Stimulated activated effector memory CD8-positive, alpha-beta T cell treated with anti-CD3 and anti-CD28 coated beads, Interleukin-12 subunit alpha, Interleukin-12 subunit beta, amount 100 ng/mL, for 72 hours (primary cell): Measurements from ENCODE around the gene PRR20G.
"Not testable (repeated sequence)": the region's sequence is repeated elsewhere in the genome, so short reads cannot be mapped to it uniquely, and the experiment has no call there.

Experiments used
- ATAC-seq: fragments of 150-1000 bp; cut with Tn5 transposase; 2 replicates; pipeline ENCODE4 v1.10.0; 2021
- DNase-seq, 2 donors: peaks; one replicate each; pipeline ENCODE4 v3.0.0; 2021 to 2022; ENCODE audit warnings: low spot score in 2 of 2
- H3K27ac Mint-ChIP-seq: one replicate; pipeline ENCODE4 v1.8.0; 2022; ENCODE audit warnings: mild to moderate bottlenecking, mixed read lengths
- H3K36me3 Mint-ChIP-seq: one replicate; pipeline ENCODE4 v1.8.0; 2022; ENCODE audit warnings: mild to moderate bottlenecking, mixed read lengths
- H3K4me1 Mint-ChIP-seq: one replicate; pipeline ENCODE4 v1.8.0; 2022; ENCODE audit warnings: mixed read lengths
- H3K4me3 Mint-ChIP-seq: one replicate; pipeline ENCODE4 v1.8.0; 2022; ENCODE audit warnings: mild to moderate bottlenecking, mixed read lengths
- H3K9me3 Mint-ChIP-seq: one replicate; pipeline ENCODE4 v1.8.0; 2022; ENCODE audit warnings: mixed read lengths

The PRR20G gene

GRCh38 chr3:127287840-127288239 lies at the start of gene PRR20G:
Gene PRR20G, minus strand, starts transcription at chr3:127288046. Its CDS starts 681 bp downstream, at chr3:127287365.
- no peak for DNase-seq
- Mint-ChIP-seq H3K4me3 (no peak within 1 kb of the TSS), H3K4me1 (peaks cover 6% of the 10 kb centered on the region), H3K9me3 (peaks cover 10% of the 10 kb centered on the region), H3K27ac (no peak within 1 kb of the TSS), H3K36me3 (no peaks in the 10 kb centered on the region)
- ATAC-seq = no peak

- DNase-seq (no peak), ATAC-seq (no peak)
- Mint-ChIP-seq H3K4me3 (no peak overlapping the region), H3K36me3 (no peaks in the 10 kb centered on the region), H3K27ac (no peak overlapping the region), H3K9me3 (no peaks in the 10 kb centered on the region), H3K4me1 (no peaks in the 10 kb centered on the region)
Observed at GRCh38 chr3:127337001-127337400, 49.2 kb upstream of the PRR20G start.

GRCh38 chr3:127336101-127336500 lies 48.3 kb upstream of the PRR20G start:
- Mint-ChIP-seq H3K4me1 (no peaks in the 10 kb centered on the region), H3K4me3 (no peak overlapping the region), H3K9me3 (peaks cover 5% of the 10 kb centered on the region), H3K27ac (no peak overlapping the region), H3K36me3 (no peaks in the 10 kb centered on the region)
- ATAC-seq (no peak), DNase-seq (no peak)

GRCh38 chr3:127330385-127330784 lies 42.5 kb upstream of the PRR20G start:
- Mint-ChIP-seq H3K36me3 (no peaks in the 10 kb centered on the region), H3K4me1 (no peaks in the 10 kb centered on the region), H3K27ac (no peak overlapping the region), H3K4me3 (no peak overlapping the region), H3K9me3 (peaks cover 10% of the 10 kb centered on the region)
- DNase-seq (no peak), ATAC-seq (no peak)

- Mint-ChIP-seq H3K9me3 (peaks cover 10% of the 10 kb centered on the region), H3K4me1 (no peaks in the 10 kb centered on the region), H3K36me3 (no peaks in the 10 kb centered on the region), H3K4me3 (no peak overlapping the region), H3K27ac (no peak overlapping the region)
- DNase-seq (no peak), ATAC-seq (no peak)
Observed at GRCh38 chr3:127329631-127330285, 41.9 kb upstream of the PRR20G start.

- Mint-ChIP-seq H3K36me3 (no peaks in the 10 kb centered on the region), H3K4me1 (no peaks in the 10 kb centered on the region), H3K27ac (no peak overlapping the region), H3K4me3 (no peak overlapping the region), H3K9me3 (peaks cover 10% of the 10 kb centered on the region)
- ATAC-seq = no peak
- no peak for DNase-seq
Observed at GRCh38 chr3:127328421-127328820, 40.6 kb upstream of the PRR20G start.

GRCh38 chr3:127326341-127326740 lies 38.5 kb upstream of the PRR20G start:
- ATAC-seq (no peak), DNase-seq (no peak)
- H3K36me3 Mint-ChIP-seq = no peaks in the 10 kb centered on the region
- H3K4me1 Mint-ChIP-seq = no peaks in the 10 kb centered on the region
- H3K4me3 Mint-ChIP-seq = no peak overlapping the region
- H3K27ac Mint-ChIP-seq = no peak overlapping the region
- peaks cover 7% of the 10 kb centered on the region for H3K9me3 Mint-ChIP-seq

- H3K27ac Mint-ChIP-seq = no peak overlapping the region
- no peak overlapping the region for H3K4me3 Mint-ChIP-seq
- H3K4me1 Mint-ChIP-seq = no peaks in the 10 kb centered on the region
- peaks cover 9% of the 10 kb centered on the region for H3K9me3 Mint-ChIP-seq
- H3K36me3 Mint-ChIP-seq = no peaks in the 10 kb centered on the region
- no peak for ATAC-seq
- no peak for DNase-seq
Observed at GRCh38 chr3:127325629-127325961, 37.7 kb upstream of the PRR20G start.

GRCh38 chr3:127324913-127325628 lies 37.2 kb upstream of the PRR20G start:
- DNase-seq (no peak), ATAC-seq (no peak)
- no peaks in the 10 kb centered on the region for H3K36me3 Mint-ChIP-seq

GRCh38 chr3:127324076-127324475 lies 36.2 kb upstream of the PRR20G start:
- Mint-ChIP-seq H3K4me1 (no peaks in the 10 kb centered on the region), H3K36me3 (no peaks in the 10 kb centered on the region), H3K4me3 (no peak overlapping the region), H3K27ac (no peak overlapping the region), H3K9me3 (peaks cover 4% of the 10 kb centered on the region)
- ATAC-seq (peak; percentile 29), DNase-seq (no peak)

More at GRCh38 chr3:127324913-127325628, 37.2 kb upstream of the PRR20G start:
- Mint-ChIP-seq H3K4me3 (no peak overlapping the region), H3K4me1 (no peaks in the 10 kb centered on the region), H3K27ac (no peak overlapping the region), H3K9me3 (peaks cover 4% of the 10 kb centered on the region)

GRCh38 chr3:127323581-127323980 lies 35.7 kb upstream of the PRR20G start:
- ATAC-seq = peak; percentile 31
- Mint-ChIP-seq H3K4me3 (no peak overlapping the region), H3K36me3 (no peaks in the 10 kb centered on the region), H3K27ac (no peak overlapping the region), H3K4me1 (no peaks in the 10 kb centered on the region), H3K9me3 (peaks cover 4% of the 10 kb centered on the region)
- no peak for DNase-seq

- no peak for ATAC-seq
- no peak overlapping the region for H3K4me3 Mint-ChIP-seq
Observed at GRCh38 chr3:127321371-127321770, 33.5 kb upstream of the PRR20G start.

GRCh38 chr3:127320529-127321121 lies 32.8 kb upstream of the PRR20G start:
- Mint-ChIP-seq H3K4me3 (no peak overlapping the region), H3K27ac (no peak overlapping the region)

More at GRCh38 chr3:127321371-127321770, 33.5 kb upstream of the PRR20G start:
- no peak for DNase-seq
- Mint-ChIP-seq H3K9me3 (peaks cover 4% of the 10 kb centered on the region), H3K36me3 (no peaks in the 10 kb centered on the region), H3K27ac (no peak overlapping the region), H3K4me1 (no peaks in the 10 kb centered on the region)

GRCh38 chr3:127316685-127317084 lies 28.8 kb upstream of the PRR20G start:
- H3K36me3 Mint-ChIP-seq = no peaks in the 10 kb centered on the region
- no peak for ATAC-seq
- H3K27ac Mint-ChIP-seq = no peak overlapping the region
- peaks cover 4% of the 10 kb centered on the region for H3K9me3 Mint-ChIP-seq
- no peaks in the 10 kb centered on the region for H3K4me1 Mint-ChIP-seq
- no peak for DNase-seq
- H3K4me3 Mint-ChIP-seq = no peak overlapping the region

More at GRCh38 chr3:127320529-127321121, 32.8 kb upstream of the PRR20G start:
- no peaks in the 10 kb centered on the region for H3K36me3 Mint-ChIP-seq
- DNase-seq (no peak), ATAC-seq (no peak)
- H3K4me1 Mint-ChIP-seq = no peaks in the 10 kb centered on the region
- H3K9me3 Mint-ChIP-seq = peaks cover 4% of the 10 kb centered on the region

- Mint-ChIP-seq H3K27ac (no peak overlapping the region), H3K4me1 (no peaks in the 10 kb centered on the region), H3K36me3 (no peaks in the 10 kb centered on the region), H3K4me3 (no peak overlapping the region), H3K9me3 (no peaks in the 10 kb centered on the region)
- DNase-seq (no peak), ATAC-seq (no peak)
Observed at GRCh38 chr3:127312818-127313217, 25.0 kb upstream of the PRR20G start.

- not testable (repeated sequence) for H3K4me1 Mint-ChIP-seq, DNase-seq, ATAC-seq, H3K9me3 Mint-ChIP-seq, H3K4me3 Mint-ChIP-seq, H3K27ac Mint-ChIP-seq, H3K36me3 Mint-ChIP-seq
Observed at GRCh38 chr3:127308821-127309220, 21.0 kb upstream of the PRR20G start.
